H1 (cell line): ENCODE data around the gene DOCK6. TPM values are rescaled to one million over a fixed set of nuclear protein-coding genes. Genes with fewer than 3 reads are reported as not detected.

ENCODE experiments used
- USF2 ChIP-seq: IDR thresholded peaks from 2 replicates; pipeline ENCODE4 v1.6.1; 2011; ENCODE audit warnings: low read length, improper control_type of control experiment
- polyA plus RNA-seq, 7 experiments: library from polyadenylated mRNA; depleted of rRNA in 3 of 7; stranded (reverse) in 5 of 7; unstranded in 2 of 7; fragments of >200 nt in 5 of 7; fragments of 200-250 nt in 2 of 7; gene quantifications; 1 replicate in 5 of 7; 2 replicates in 1 of 7; 4 replicates in 1 of 7; pipeline versions ENCODE4 v1.2.1 to v1.2.3, GENCODE V29; 2011 to 2013; ENCODE audit warnings: missing spikeins in 2 of 7, mixed read lengths in 2 of 7
- total RNA-seq: library from RNA; stranded (reverse); fragmentation: NEBNext Ultra II Directional; extraction: Animal tissue kit (Norgen Biotek cat#: 25700); gene quantifications from 2 replicates; pipeline ENCODE4 v1.2.1, GENCODE V29; 2021

The DOCK6 gene
- total and polyA plus RNA-seq, 2 of the 8 experiments (the other 6 are each of a cell fraction or from before 2014, with no cell fraction given): 25.5 to 54.7 TPM

GRCh38 chr19:11238041-11238440, 24.3 kb downstream of the DOCK6 start (continued):
- no peak for TF ChIP-seq USF2
- TF ChIP-seq, all 59 proteins: peak for 0
